Stimulated activated CD8-positive, alpha-beta memory T cell treated with anti-CD3 and anti-CD28 coated beads, Interleukin-4, amount 100 ng/mL, for 24 hours (primary cell): ENCODE data around the gene COL5A1.
"Not testable (repeated sequence)": the region's sequence is repeated elsewhere in the genome, so short reads cannot be mapped to it uniquely, and the experiment has no call there.

Experiments
- DNase-seq: peaks from one replicate; pipeline ENCODE4 v3.0.0-alpha.2; 2020; ENCODE audit warnings: low read depth

Gene COL5A1

GRCh38 chr9:134692573-134692860 is 50.9 kb downstream of the COL5A1 start:
- DNase-seq = no peak

- DNase-seq = no peak
Observed at GRCh38 chr9:134693011-134693410, 51.4 kb downstream of the COL5A1 start.

GRCh38 chr9:134693641-134694367 is 52.2 kb downstream of the COL5A1 start:
- no peak for DNase-seq

- DNase-seq = no peak
Observed at GRCh38 chr9:134694368-134694665, 52.7 kb downstream of the COL5A1 start.

- no peak for DNase-seq
Observed at GRCh38 chr9:134694714-134695113, 53.1 kb downstream of the COL5A1 start.

GRCh38 chr9:134695144-134695543 is 53.5 kb downstream of the COL5A1 start:
- no peak for DNase-seq

GRCh38 chr9:134696433-134696832 is 54.8 kb downstream of the COL5A1 start:
- no peak for DNase-seq

GRCh38 chr9:134698111-134698510 is 56.5 kb downstream of the COL5A1 start:
- DNase-seq = no peak

- peak; percentile 25 for DNase-seq
Observed at GRCh38 chr9:134698587-134699342, 57.2 kb downstream of the COL5A1 start.

- no peak for DNase-seq
Observed at GRCh38 chr9:134699343-134699740, 57.7 kb downstream of the COL5A1 start.

- no peak for DNase-seq
Observed at GRCh38 chr9:134700636-134701350, 59.2 kb downstream of the COL5A1 start.

GRCh38 chr9:134701581-134702259 is 60.1 kb downstream of the COL5A1 start:
- DNase-seq = no peak

GRCh38 chr9:134702291-134702690 is 60.7 kb downstream of the COL5A1 start:
- DNase-seq = no peak

GRCh38 chr9:134703730-134704114 is 62.1 kb downstream of the COL5A1 start:
- DNase-seq = not testable (repeated sequence)

- DNase-seq = no peak
Observed at GRCh38 chr9:134704498-134704897, 62.9 kb downstream of the COL5A1 start.

GRCh38 chr9:134705786-134706185 is 64.2 kb downstream of the COL5A1 start:
- DNase-seq = no peak

GRCh38 chr9:134706522-134706921 is 64.9 kb downstream of the COL5A1 start:
- no peak for DNase-seq

- DNase-seq = no peak
Observed at GRCh38 chr9:134707031-134707680, 65.6 kb downstream of the COL5A1 start.

GRCh38 chr9:134707731-134708671 is 66.4 kb downstream of the COL5A1 start:
- no peak for DNase-seq

GRCh38 chr9:134708672-134709038 is 67.1 kb downstream of the COL5A1 start:
- DNase-seq = no peak
